Frontal cortex (tissue), 4 donors: Measurements from ENCODE around the gene IL1A. TPM values are rescaled to one million over a fixed set of nuclear protein-coding genes. Genes with fewer than 3 reads are reported as not detected.
A peak's percentile ranks its signal among the peaks of the same experiment; 100 is the strongest.
"Not testable (repeated sequence)": the region's sequence is repeated elsewhere in the genome, so short reads cannot be mapped to it uniquely, and the experiment has no call there.

Experiments used
- DNase-seq, 2 donors: peaks; one replicate each; pipeline ENCODE4 v3.0.0; 2012; ENCODE audit warnings: low spot score in 2 of 2
- FAIRE-seq: peaks from 2 replicates; lab custom pipeline; 2012; peaks lifted over from hg19 to GRCh38; lab: Jason Lieb, UNC
- total RNA-seq: library from RNA; depleted of rRNA; stranded (reverse); fragments of >200 nt; gene quantifications from one replicate; pipeline ENCODE4 v1.2.3, GENCODE V29; 2014
- donor health status: control.
- donor health status: control.
- donor health status: control.

The IL1A gene
- 0.41 TPM for total RNA-seq

GRCh38 chr2:112784199-112785189 is at the start of gene IL1A:
Gene IL1A (minus strand): TSS chr2:112784493. CDS start chr2:112783770, 723 bp downstream.
- FAIRE-seq (no peak), DNase-seq (peak in 1 of 2 donors; percentile 16)

DNA sequence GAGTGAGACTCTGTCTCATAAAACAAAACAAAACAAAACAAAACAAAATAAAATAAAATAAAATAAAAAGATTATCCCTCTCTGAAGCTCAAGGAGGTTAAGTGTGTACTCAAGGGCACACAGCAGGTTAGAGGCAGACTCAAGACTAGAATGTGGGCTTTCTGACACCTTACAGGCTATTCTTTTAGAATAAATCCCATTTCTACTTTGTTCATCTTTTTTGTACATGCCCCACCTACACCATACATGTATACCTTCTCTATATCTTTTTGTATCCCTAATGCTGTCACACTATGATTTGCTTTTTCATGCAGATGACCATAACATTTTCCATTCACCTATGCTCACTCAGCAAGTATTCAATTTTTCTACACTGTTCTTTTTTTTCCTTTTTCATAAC is 49.7 kb upstream of the IL1A start:
- FAIRE-seq (no peak), DNase-seq (no peak)

DNA sequence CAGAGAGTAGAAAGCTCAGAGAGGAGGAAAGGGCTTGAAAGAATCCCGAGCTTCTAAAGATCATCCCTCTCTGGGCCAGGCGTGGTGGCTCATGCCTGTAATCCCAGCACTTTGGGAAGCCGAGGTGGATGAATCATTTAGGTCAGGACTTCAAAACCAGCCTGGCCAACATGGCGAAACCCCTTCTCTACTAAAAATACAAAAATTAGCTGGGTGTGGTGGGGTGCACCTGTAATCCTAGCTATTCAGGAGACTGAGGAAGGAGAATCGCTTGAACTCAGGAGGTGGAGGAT is 49.3 kb upstream of the IL1A start:
- not testable (repeated sequence) for DNase-seq, FAIRE-seq

DNA sequence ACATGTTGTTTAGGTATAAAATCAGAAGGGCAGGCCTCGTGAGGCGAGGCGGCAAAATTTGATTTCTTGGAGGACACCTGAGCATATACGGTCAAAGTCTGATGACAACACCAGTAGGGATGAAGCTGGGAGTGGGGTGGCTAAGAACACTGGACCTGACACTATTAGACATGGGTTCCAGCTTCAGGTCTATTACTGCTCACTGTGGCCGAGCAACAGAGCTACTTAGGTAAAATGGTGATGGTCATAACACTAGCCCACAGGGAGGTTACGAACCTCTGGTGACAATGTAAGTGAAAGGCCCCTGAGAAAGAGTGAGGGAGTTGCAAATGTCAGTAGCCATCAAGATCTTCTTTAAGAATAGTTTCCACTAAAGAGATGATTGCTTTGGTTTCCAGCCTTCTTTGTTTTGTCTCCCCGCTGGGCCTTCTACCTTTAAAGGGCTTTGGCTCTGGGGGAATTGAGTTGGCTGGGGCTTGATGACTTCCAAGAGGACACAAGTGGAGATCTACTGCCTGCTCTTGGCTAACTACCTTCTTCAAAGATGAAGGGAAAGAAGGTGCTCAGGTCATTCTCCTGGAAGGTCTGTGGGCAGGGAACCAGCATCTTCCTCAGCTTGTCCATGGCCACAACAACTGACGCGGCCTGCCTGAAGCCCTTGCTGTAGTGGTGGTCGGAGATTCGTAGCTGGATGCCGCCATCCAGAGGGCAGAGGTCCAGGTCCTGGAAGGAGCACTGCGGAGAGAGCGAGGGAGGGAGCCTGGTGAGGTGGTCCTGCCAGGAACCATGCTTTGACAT is 48.7 kb upstream of the IL1A start:
- FAIRE-seq (no peak), DNase-seq (no peak)

DNA sequence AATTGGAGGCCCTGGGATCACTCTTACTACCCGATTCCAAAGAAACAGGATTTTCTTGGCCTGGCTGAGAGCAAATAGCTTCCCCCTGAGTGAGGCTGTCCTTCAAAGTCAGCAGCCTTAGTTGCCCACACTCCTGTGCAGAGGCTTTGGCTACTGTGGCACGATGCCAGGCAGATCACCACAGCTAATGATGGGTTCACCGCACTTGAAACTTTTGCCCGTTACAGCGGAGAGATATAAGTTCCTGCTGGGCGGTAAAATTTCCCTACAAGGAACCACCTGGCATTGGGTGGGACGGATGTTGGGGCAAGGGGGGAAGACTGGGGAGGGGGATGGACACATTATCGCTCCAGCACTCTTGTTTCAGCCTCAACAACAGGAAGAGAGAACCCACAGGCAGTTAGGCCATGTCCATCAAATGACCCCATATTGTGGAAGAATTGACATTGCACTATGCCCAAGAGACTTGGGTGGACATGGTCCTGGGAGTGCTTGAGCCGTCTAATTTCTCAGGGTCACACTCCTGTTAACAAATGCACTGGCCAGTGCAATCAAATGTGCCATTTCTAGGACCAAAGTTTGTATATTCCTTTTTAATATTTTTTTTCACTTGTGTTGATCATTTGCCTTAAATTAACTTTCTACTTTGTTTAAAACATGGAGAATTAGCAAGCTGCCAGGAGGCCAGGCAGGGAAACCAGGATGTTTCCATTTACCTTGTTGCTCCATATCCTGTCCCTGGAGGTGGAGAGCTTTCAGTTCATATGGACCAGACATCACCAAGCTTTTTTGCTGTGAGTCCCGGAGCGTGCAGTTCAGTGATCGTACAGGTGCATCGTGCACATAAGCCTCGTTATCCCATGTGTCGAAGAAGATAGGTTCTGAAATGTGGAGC is 47.9 kb upstream of the IL1A start:
- no peak for DNase-seq
- FAIRE-seq: no peak

DNA sequence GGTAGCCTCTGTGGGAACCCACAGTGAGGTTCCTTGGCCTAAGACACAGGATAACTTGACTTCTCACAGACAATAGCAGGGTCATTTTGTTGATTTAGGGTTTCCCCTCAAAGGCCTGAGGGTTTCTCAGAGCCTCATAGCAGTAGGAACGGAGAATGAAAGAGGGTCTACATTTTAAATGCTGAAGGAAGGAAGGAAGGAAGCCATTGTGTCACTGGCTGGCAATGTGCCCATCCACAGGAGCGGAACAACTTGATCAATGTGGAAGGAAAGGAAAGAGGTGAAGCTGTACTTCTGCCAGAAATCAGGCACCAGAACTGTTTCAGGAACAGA is 47.2 kb upstream of the IL1A start:
- no peak for FAIRE-seq
- no peak for DNase-seq

GRCh38 chr2:112830682-112831512 is 46.6 kb upstream of the IL1A start:
- DNase-seq (no peak), FAIRE-seq (no peak)

GRCh38 chr2:112829961-112830681 is 45.8 kb upstream of the IL1A start:
- DNase-seq: no peak
- no peak for FAIRE-seq

GRCh38 chr2:112829101-112829960 is 45.0 kb upstream of the IL1A start:
- FAIRE-seq (no peak), DNase-seq (no peak)

- no peak for DNase-seq
- FAIRE-seq: no peak
These were observed 44.0 kb upstream of the IL1A start for GRCh38 chr2:112828251-112828691.

- FAIRE-seq (no peak), DNase-seq (no peak)
These were observed 43.4 kb upstream of the IL1A start for GRCh38 chr2:112827604-112828185.

GRCh38 chr2:112827009-112827408 is 42.7 kb upstream of the IL1A start:
- no peak for FAIRE-seq

DNA sequence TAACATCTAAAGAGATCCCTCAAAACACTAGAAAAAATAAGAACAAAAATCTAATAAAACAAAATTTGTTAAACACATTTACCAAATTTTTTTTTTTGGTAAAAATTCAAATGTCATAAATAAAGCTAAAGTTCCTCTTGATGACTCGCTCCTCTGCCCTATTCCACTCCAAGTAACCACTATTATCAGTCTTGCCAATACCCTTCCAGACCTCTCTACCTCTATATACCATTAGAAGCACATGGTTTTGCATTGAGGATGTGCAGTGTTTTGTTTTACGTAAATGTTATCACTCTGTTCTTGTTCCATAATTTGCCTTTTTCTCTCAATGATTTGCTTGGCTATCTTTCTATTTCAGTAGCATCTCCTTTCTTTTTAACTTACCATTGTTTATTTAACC is 41.4 kb upstream of the IL1A start:
- FAIRE-seq (no peak), DNase-seq (no peak)

More at GRCh38 chr2:112827009-112827408, 42.7 kb upstream of the IL1A start:
- no peak for DNase-seq

DNA sequence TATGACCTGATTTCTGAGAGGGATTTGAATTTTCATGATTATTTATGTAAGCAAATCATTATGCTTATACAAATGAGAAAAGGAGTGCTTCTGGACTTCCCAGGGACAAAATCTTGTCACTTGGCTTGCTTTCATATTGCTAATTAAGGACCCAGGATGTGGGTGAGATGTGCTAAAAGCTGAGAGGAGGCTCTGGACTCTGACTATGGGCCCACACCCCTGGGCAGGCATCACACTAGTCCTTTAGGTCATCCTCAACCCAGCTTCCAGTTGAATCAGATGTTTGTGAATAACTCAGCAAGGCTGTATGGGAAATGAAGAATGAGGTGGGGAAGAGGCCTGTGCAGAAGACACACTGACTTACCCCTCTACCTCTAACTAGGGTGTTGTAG is 40.4 kb upstream of the IL1A start:
- FAIRE-seq (no peak), DNase-seq (no peak)

GRCh38 chr2:112821682-112822081 is 37.4 kb upstream of the IL1A start:
- FAIRE-seq: no peak
- DNase-seq: no peak

GRCh38 chr2:112821142-112821541 is 36.8 kb upstream of the IL1A start:
- FAIRE-seq (no peak), DNase-seq (no peak)

DNA sequence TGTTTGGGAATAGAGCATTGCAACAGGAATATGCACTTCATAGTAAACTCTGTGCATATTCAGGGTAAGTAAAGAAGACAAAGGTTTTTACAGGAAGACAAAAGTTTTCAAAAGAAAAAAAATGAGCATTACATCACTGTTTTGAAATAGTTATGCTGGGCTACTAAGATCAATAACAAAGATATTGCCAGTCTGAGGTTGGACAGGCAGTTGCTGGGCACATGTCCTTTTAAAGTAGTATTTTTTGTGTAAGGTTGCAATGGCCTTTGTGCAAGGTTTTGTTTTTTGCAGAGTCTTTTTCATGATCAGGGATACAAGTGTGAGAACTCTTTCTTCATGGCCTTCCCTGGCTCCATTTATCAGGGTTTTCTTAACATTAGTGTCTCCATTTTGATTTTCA is 36.0 kb upstream of the IL1A start:
- FAIRE-seq: no peak
- DNase-seq: no peak
